ENCODE measurements around the gene SNX24.

DNA sequence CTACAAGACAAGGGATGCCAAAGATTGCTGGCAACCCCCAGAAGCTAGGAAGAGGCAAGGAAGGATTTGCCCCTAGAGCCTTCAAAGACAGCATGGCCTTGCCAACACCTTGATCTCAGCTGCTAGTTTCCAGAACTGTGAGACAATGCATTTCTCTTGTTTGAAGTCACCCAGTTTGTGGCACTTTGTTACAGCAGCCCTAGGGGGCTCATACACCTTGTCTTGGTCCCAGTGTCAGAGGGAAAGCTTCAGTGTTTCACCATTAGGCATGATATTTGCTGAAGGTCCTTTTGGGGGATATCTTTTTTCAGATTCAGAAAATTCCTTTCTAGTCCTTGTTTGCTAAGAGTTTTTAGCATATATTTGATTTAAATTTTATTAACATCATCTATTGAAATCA, 194.3 kb downstream of the SNX24 start:
- TF ChIP-seq ZNF70 (CRISPR knock-in tag; IDR thresholded peaks at IDR 0.05) (no peak), ZFP3 (CRISPR knock-in tag; IDR thresholded peaks at IDR 0.05) (no peak), ZNF565 (CRISPR knock-in tag; conservative IDR thresholded peaks at IDR 0.05; ENCODE audit: low read depth) (no peak), RARB (CRISPR knock-in tag; IDR thresholded peaks at IDR 0.05) (no peak), ESRRG (CRISPR knock-in tag; IDR thresholded peaks at IDR 0.05) (no peak), ISL1 (CRISPR knock-in tag; IDR thresholded peaks at IDR 0.05) (no peak), ZFP30 (CRISPR knock-in tag; IDR thresholded peaks at IDR 0.05) (no peak)
- TF ChIP-seq, protein P1, sequence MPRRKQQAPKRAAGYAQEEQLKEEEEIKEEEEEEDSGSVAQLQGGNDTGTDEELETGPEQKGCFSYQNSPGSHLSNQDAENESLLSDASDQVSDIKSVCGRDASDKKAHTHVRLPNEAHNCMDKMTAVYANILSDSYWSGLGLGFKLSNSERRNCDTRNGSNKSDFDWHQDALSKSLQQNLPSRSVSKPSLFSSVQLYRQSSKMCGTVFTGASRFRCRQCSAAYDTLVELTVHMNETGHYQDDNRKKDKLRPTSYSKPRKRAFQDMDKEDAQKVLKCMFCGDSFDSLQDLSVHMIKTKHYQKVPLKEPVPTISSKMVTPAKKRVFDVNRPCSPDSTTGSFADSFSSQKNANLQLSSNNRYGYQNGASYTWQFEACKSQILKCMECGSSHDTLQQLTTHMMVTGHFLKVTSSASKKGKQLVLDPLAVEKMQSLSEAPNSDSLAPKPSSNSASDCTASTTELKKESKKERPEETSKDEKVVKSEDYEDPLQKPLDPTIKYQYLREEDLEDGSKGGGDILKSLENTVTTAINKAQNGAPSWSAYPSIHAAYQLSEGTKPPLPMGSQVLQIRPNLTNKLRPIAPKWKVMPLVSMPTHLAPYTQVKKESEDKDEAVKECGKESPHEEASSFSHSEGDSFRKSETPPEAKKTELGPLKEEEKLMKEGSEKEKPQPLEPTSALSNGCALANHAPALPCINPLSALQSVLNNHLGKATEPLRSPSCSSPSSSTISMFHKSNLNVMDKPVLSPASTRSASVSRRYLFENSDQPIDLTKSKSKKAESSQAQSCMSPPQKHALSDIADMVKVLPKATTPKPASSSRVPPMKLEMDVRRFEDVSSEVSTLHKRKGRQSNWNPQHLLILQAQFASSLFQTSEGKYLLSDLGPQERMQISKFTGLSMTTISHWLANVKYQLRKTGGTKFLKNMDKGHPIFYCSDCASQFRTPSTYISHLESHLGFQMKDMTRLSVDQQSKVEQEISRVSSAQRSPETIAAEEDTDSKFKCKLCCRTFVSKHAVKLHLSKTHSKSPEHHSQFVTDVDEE (CRISPR knock-in tag; IDR thresholded peaks at IDR 0.05): no peak
- TF ChIP-seq, protein P2, sequence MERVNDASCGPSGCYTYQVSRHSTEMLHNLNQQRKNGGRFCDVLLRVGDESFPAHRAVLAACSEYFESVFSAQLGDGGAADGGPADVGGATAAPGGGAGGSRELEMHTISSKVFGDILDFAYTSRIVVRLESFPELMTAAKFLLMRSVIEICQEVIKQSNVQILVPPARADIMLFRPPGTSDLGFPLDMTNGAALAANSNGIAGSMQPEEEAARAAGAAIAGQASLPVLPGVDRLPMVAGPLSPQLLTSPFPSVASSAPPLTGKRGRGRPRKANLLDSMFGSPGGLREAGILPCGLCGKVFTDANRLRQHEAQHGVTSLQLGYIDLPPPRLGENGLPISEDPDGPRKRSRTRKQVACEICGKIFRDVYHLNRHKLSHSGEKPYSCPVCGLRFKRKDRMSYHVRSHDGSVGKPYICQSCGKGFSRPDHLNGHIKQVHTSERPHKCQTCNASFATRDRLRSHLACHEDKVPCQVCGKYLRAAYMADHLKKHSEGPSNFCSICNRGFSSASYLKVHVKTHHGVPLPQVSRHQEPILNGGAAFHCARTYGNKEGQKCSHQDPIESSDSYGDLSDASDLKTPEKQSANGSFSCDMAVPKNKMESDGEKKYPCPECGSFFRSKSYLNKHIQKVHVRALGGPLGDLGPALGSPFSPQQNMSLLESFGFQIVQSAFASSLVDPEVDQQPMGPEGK (CRISPR knock-in tag; IDR thresholded peaks at IDR 0.05; ENCODE audit: borderline replicate concordance): no peak
